CD4-positive, alpha-beta T cell treated with Interferon gamma for 1 hour (primary cell): Measurements from ENCODE around the gene MFSD8.
"Not testable (repeated sequence)": the region's sequence is repeated elsewhere in the genome, so short reads cannot be mapped to it uniquely, and the experiment has no call there.

Experiments used
- DNase-seq: peaks from one replicate; pipeline ENCODE4 v3.0.0-alpha.2; 2020

The MFSD8 gene

GRCh38 chr4:127930175-127930574, 34.8 kb downstream of the MFSD8 start:
- DNase-seq, result no peak

GRCh38 chr4:127925720-127926119, 39.3 kb downstream of the MFSD8 start:
- not testable (repeated sequence) for DNase-seq

- no peak for DNase-seq
Measured at GRCh38 chr4:127922226-127922625, 42.7 kb downstream of the MFSD8 start.

- DNase-seq, result no peak
Measured at GRCh38 chr4:127920521-127920920, 44.5 kb downstream of the MFSD8 start.

GRCh38 chr4:127917151-127917550, 47.8 kb downstream of the MFSD8 start:
- DNase-seq, result no peak

- DNase-seq, result no peak
Measured at GRCh38 chr4:127916512-127916911, 48.5 kb downstream of the MFSD8 start.

GRCh38 chr4:127905029-127905428, 59.9 kb downstream of the MFSD8 start:
- no peak for DNase-seq

GRCh38 chr4:127899682-127900081, 65.3 kb downstream of the MFSD8 start:
- not testable (repeated sequence) for DNase-seq

GRCh38 chr4:127896528-127896927, 68.4 kb downstream of the MFSD8 start:
- DNase-seq, result no peak

- no peak for DNase-seq
Measured at GRCh38 chr4:127896069-127896468, 68.9 kb downstream of the MFSD8 start.

GRCh38 chr4:127889903-127890302, 75.1 kb downstream of the MFSD8 start:
- DNase-seq, result no peak

GRCh38 chr4:127888559-127888958, 76.4 kb downstream of the MFSD8 start:
- DNase-seq, result no peak

GRCh38 chr4:127881563-127881864, 83.5 kb downstream of the MFSD8 start:
- DNase-seq, result no peak

GRCh38 chr4:127880763-127881562, 84.0 kb downstream of the MFSD8 start, which contains the start of gene PLK4:
Gene PLK4 (plus strand): TSS chr4:127880893. CDS start chr4:127881135, 242 bp downstream.
- peak; percentile 96 for DNase-seq

- DNase-seq, result no peak
Measured at GRCh38 chr4:127875791-127876190, 89.2 kb downstream of the MFSD8 start.

GRCh38 chr4:127870688-127871087, 94.3 kb downstream of the MFSD8 start:
- no peak for DNase-seq

GRCh38 chr4:127870281-127870680, 94.7 kb downstream of the MFSD8 start:
- no peak for DNase-seq

- no peak for DNase-seq
Measured at GRCh38 chr4:127868196-127868595, 96.8 kb downstream of the MFSD8 start.
